Activated naive CD8-positive, alpha-beta T cell treated with anti-CD3 and anti-CD28 coated beads, Interleukin-2, amount 10 ng/mL, durations not matched to agents 7 days and 5 days (primary cell): ENCODE results near the gene FBN3. TPM values are rescaled to one million over a fixed set of nuclear protein-coding genes. Genes with fewer than 3 reads are reported as not detected.
"Not testable (repeated sequence)": the region's sequence is repeated elsewhere in the genome, so short reads cannot be mapped to it uniquely, and the experiment has no call there.

Source experiments
- ATAC-seq: fragments of 150-1000 bp; cut with Tn5 transposase; one replicate; pipeline ENCODE4 v1.10.0; 2021; ENCODE audit warnings: low read depth, moderate library complexity
- POLR2A ChIA-PET: fragments of 350-600 bp; sonication (Branson Sonifier 250); formaldehyde crosslinking; loops from one replicate; lab custom pipeline; 2021; ENCODE audit warnings: antibody characterized with exemption; lab: Charles Lee
- DNase-seq: peaks from one replicate; pipeline ENCODE4 v3.0.0; 2021
- H3K27ac Mint-ChIP-seq: one replicate; pipeline ENCODE4 v1.8.0; 2022; ENCODE audit warnings: mild to moderate bottlenecking, mixed read lengths
- H3K27me3 Mint-ChIP-seq: one replicate; pipeline ENCODE4 v1.8.0; 2022; ENCODE audit warnings: mild to moderate bottlenecking, moderate library complexity, mixed read lengths
- H3K36me3 Mint-ChIP-seq: one replicate; pipeline ENCODE4 v1.8.0; 2021; ENCODE audit warnings: mild to moderate bottlenecking, mixed read lengths
- H3K4me1 Mint-ChIP-seq: one replicate; pipeline ENCODE4 v1.8.0; 2021; ENCODE audit warnings: mixed read lengths
- H3K4me3 Mint-ChIP-seq: one replicate; pipeline ENCODE4 v1.8.0; 2022; ENCODE audit warnings: mild to moderate bottlenecking, moderate library complexity, mixed read lengths
- H3K9me3 Mint-ChIP-seq: one replicate; pipeline ENCODE4 v1.8.0; 2021; ENCODE audit warnings: mixed read lengths
- total RNA-seq, 2 experiments: library from RNA; stranded (reverse); gene quantifications; one replicate each; pipeline ENCODE4 v1.2.3, GENCODE V29; 2021

Gene FBN3
- total RNA-seq, 2 experiments from 2014 or later = 0.03 to 0.50 TPM

GRCh38 chr19:8038815-8039214 lies 110.6 kb downstream of the FBN3 start:
- no peak for ATAC-seq
- no peak overlapping the region for H3K27ac Mint-ChIP-seq
- POLR2A ChIA-PET = interaction anchor here (1.2 kb wide), 1 partner anchor 18 kb away, joined by 3 read pairs; no protein-coding TSS in a partner anchor

GRCh38 chr19:8036434-8037099 lies 112.8 kb downstream of the FBN3 start:
- H3K4me1 Mint-ChIP-seq = peaks cover 2% of the 10 kb centered on the region
- no peak for DNase-seq
- H3K27ac Mint-ChIP-seq = no peak overlapping the region
- no peaks in the 10 kb centered on the region for H3K9me3 Mint-ChIP-seq
- POLR2A ChIA-PET = no interaction called here
- H3K27me3 Mint-ChIP-seq = peaks cover 10% of the 10 kb centered on the region
- no peaks in the 10 kb centered on the region for H3K36me3 Mint-ChIP-seq
- ATAC-seq = no peak
- no peak overlapping the region for H3K4me3 Mint-ChIP-seq

More at GRCh38 chr19:8038815-8039214, 110.6 kb downstream of the FBN3 start:
- H3K36me3 Mint-ChIP-seq = no peaks in the 10 kb centered on the region
- peaks cover 7% of the 10 kb centered on the region for H3K27me3 Mint-ChIP-seq
- no peak overlapping the region for H3K4me3 Mint-ChIP-seq
- DNase-seq = no peak
- H3K9me3 Mint-ChIP-seq = no peaks in the 10 kb centered on the region
- H3K4me1 Mint-ChIP-seq = peaks cover 2% of the 10 kb centered on the region

- Mint-ChIP-seq H3K4me1 (peaks cover 2% of the 10 kb centered on the region), H3K9me3 (no peaks in the 10 kb centered on the region), H3K36me3 (no peaks in the 10 kb centered on the region), H3K4me3 (no peak overlapping the region), H3K27ac (no peak overlapping the region), H3K27me3 (peaks cover 10% of the 10 kb centered on the region)
- DNase-seq = no peak
- POLR2A ChIA-PET = interaction anchor here (0.6 kb wide), 1 partner anchor 193 kb away, joined by 4 read pairs; no protein-coding TSS in a partner anchor
- ATAC-seq = no peak
These were observed 115.2 kb downstream of the FBN3 start for GRCh38 chr19:8034178-8034525.

GRCh38 chr19:8033287-8034177 lies 115.9 kb downstream of the FBN3 start:
- not testable (repeated sequence) for H3K36me3 Mint-ChIP-seq, H3K27ac Mint-ChIP-seq, H3K4me1 Mint-ChIP-seq, H3K27me3 Mint-ChIP-seq, ATAC-seq, DNase-seq, H3K9me3 Mint-ChIP-seq, H3K4me3 Mint-ChIP-seq
- POLR2A ChIA-PET = interaction anchor here (0.6 kb wide), 1 partner anchor 194 kb away, joined by 4 read pairs; no protein-coding TSS in a partner anchor

- peaks cover 8% of the 10 kb centered on the region for H3K27me3 Mint-ChIP-seq
These were observed 118.4 kb downstream of the FBN3 start for GRCh38 chr19:8030960-8031359.

GRCh38 chr19:8028951-8029491 lies 120.4 kb downstream of the FBN3 start:
- Mint-ChIP-seq H3K9me3 (no peaks in the 10 kb centered on the region), H3K4me3 (no peak overlapping the region), H3K27ac (no peak overlapping the region), H3K27me3 (peaks cover 6% of the 10 kb centered on the region), H3K4me1 (no peaks in the 10 kb centered on the region), H3K36me3 (no peaks in the 10 kb centered on the region)
- ATAC-seq = no peak
- POLR2A ChIA-PET = no interaction called here
- DNase-seq = no peak

More at GRCh38 chr19:8030960-8031359, 118.4 kb downstream of the FBN3 start:
- Mint-ChIP-seq H3K36me3 (no peaks in the 10 kb centered on the region), H3K4me3 (no peak overlapping the region), H3K9me3 (no peaks in the 10 kb centered on the region), H3K4me1 (no peaks in the 10 kb centered on the region), H3K27ac (no peak overlapping the region)
- ATAC-seq (no peak), DNase-seq (no peak)
- POLR2A ChIA-PET = no interaction called here

- Mint-ChIP-seq H3K9me3 (no peaks in the 10 kb centered on the region), H3K27ac (no peak overlapping the region), H3K4me1 (peaks cover 3% of the 10 kb centered on the region), H3K4me3 (no peak overlapping the region), H3K36me3 (no peaks in the 10 kb centered on the region), H3K27me3 (no peaks in the 10 kb centered on the region)
- POLR2A ChIA-PET = interaction anchor here (0.5 kb wide), 1 partner anchor 18 kb away, joined by 3 read pairs; no protein-coding TSS in a partner anchor
- DNase-seq = no peak
- no peak for ATAC-seq
These were observed 124.1 kb downstream of the FBN3 start for GRCh38 chr19:8025316-8025715.

- not testable (repeated sequence) for H3K36me3 Mint-ChIP-seq, H3K9me3 Mint-ChIP-seq, H3K4me3 Mint-ChIP-seq, DNase-seq, H3K4me1 Mint-ChIP-seq, H3K27ac Mint-ChIP-seq, H3K27me3 Mint-ChIP-seq, ATAC-seq
- POLR2A ChIA-PET = interaction anchor here (0.6 kb wide), 1 partner anchor 23 kb away, joined by 4 read pairs; no protein-coding TSS in a partner anchor
These were observed 125.1 kb downstream of the FBN3 start for GRCh38 chr19:8024256-8024655.

GRCh38 chr19:8023371-8023770 lies 126.0 kb downstream of the FBN3 start:
- Mint-ChIP-seq H3K4me1 (peaks cover 3% of the 10 kb centered on the region), H3K27me3 (no peaks in the 10 kb centered on the region), H3K36me3 (no peaks in the 10 kb centered on the region), H3K4me3 (no peak overlapping the region), H3K27ac (no peak overlapping the region), H3K9me3 (no peaks in the 10 kb centered on the region)
- POLR2A ChIA-PET = no interaction called here
- DNase-seq (no peak), ATAC-seq (no peak)

GRCh38 chr19:8022275-8022674 lies 127.1 kb downstream of the FBN3 start:
- Mint-ChIP-seq H3K36me3 (peaks cover 2% of the 10 kb centered on the region), H3K4me1 (peaks cover 8% of the 10 kb centered on the region), H3K9me3 (no peaks in the 10 kb centered on the region), H3K27me3 (no peaks in the 10 kb centered on the region), H3K4me3 (no peak overlapping the region), H3K27ac (no peak overlapping the region)
- ATAC-seq (no peak), DNase-seq (no peak)
- POLR2A ChIA-PET = interaction anchor here (0.7 kb wide), 2 partner anchors 46 to 160 kb away, joined by 3 to 4 read pairs; no protein-coding TSS in a partner anchor

- Mint-ChIP-seq H3K27ac (no peak overlapping the region), H3K36me3 (peaks cover 2% of the 10 kb centered on the region), H3K27me3 (no peaks in the 10 kb centered on the region), H3K4me3 (no peak overlapping the region), H3K9me3 (no peaks in the 10 kb centered on the region), H3K4me1 (peaks cover 9% of the 10 kb centered on the region)
- ATAC-seq (no peak), DNase-seq (no peak)
- POLR2A ChIA-PET = no interaction called here
These were observed 128.0 kb downstream of the FBN3 start for GRCh38 chr19:8021374-8021773.

- peaks cover 9% of the 10 kb centered on the region for H3K4me1 Mint-ChIP-seq
- no peak overlapping the region for H3K4me3 Mint-ChIP-seq
- H3K9me3 Mint-ChIP-seq = no peaks in the 10 kb centered on the region
- POLR2A ChIA-PET = no interaction called here
- peak overlapping the region; percentile 19 for H3K27ac Mint-ChIP-seq
- H3K27me3 Mint-ChIP-seq = no peaks in the 10 kb centered on the region
- DNase-seq (no peak), ATAC-seq (no peak)
- peaks cover 2% of the 10 kb centered on the region for H3K36me3 Mint-ChIP-seq
These were observed 128.7 kb downstream of the FBN3 start for GRCh38 chr19:8020681-8021080.

GRCh38 chr19:8017808-8018207 lies 131.6 kb downstream of the FBN3 start:
- peaks cover 9% of the 10 kb centered on the region for H3K4me1 Mint-ChIP-seq
- ATAC-seq (peak; percentile 98), DNase-seq (peak; percentile 54)
- H3K27me3 Mint-ChIP-seq = no peaks in the 10 kb centered on the region
- H3K36me3 Mint-ChIP-seq = peaks cover 4% of the 10 kb centered on the region
- no peaks in the 10 kb centered on the region for H3K9me3 Mint-ChIP-seq
- H3K27ac Mint-ChIP-seq = peak overlapping the region; percentile 64
- no peak overlapping the region for H3K4me3 Mint-ChIP-seq
- POLR2A ChIA-PET = no interaction called here
